Left ventricle myocardium inferior (tissue), 1 donor: Measurements from ENCODE around the gene TEKT3. TPM values are rescaled to one million over a fixed set of nuclear protein-coding genes. Genes with fewer than 3 reads are reported as not detected.

Experiments used
- DNase-seq: peaks from one replicate; pipeline ENCODE4 v3.0.0-alpha.2; 2020
- H3K27ac ChIP-seq: fragments of 200-600 bp; replicated peaks from 2 replicates; pipeline ENCODE4 v1.8.0; 2021
- H3K27me3 ChIP-seq: fragments of 200-600 bp; 2 replicates; pipeline ENCODE4 v1.8.0; 2021; ENCODE audit warnings: low read depth
- H3K36me3 ChIP-seq: fragments of 200-600 bp; 2 replicates; pipeline ENCODE4 v1.8.0; 2021
- H3K4me1 ChIP-seq: fragments of 200-600 bp; 2 replicates; pipeline ENCODE4 v1.8.0; 2021
- H3K4me3 ChIP-seq: fragments of 200-600 bp; 2 replicates; pipeline ENCODE4 v1.8.0; 2021; ENCODE audit warnings: mild to moderate bottlenecking, moderate library complexity
- H3K9me3 ChIP-seq: fragments of 200-600 bp; replicated peaks from 2 replicates; pipeline ENCODE4 v1.8.0; 2021
- intact Hi-C: fragments of 100-400 bp; cut with micrococcal nuclease; formaldehyde crosslinking; loops from one replicate; pipeline ENCODE4 v1.11.0; 2022
- total RNA-seq: library from RNA; stranded (reverse); fragmentation: NEBNext Ultra II Directional; extraction: Animal tissue kit (Norgen Biotek cat#: 25700); gene quantifications from one replicate; pipeline ENCODE4 v1.2.1, GENCODE V29; 2021
- TF ChIP-seq, protein P1 (sequence below): fragments of 200-600 bp; IDR thresholded peaks from 2 replicates; pipeline ENCODE4 v1.8.0; 2021; ENCODE audit warnings: antibody characterized with exemption, mild to moderate bottlenecking, borderline replicate concordance
- donor health status: DM: no; HTN: yes; CAD: no; lungs with severe emphysema.

TEKT3 gene
- total RNA-seq, 1 donor from 2014 or later: 0.49 TPM

GRCh38 chr17:15298176-15298575 is 43.2 kb downstream of the TEKT3 start:
- H3K4me1 ChIP-seq: peaks cover 15% of the 10 kb centered on the region
- no peaks in the 10 kb centered on the region for H3K9me3 ChIP-seq
- no peak overlapping the region for H3K27ac ChIP-seq
- no peak overlapping the region for H3K4me3 ChIP-seq
- H3K27me3 ChIP-seq: no peaks in the 10 kb centered on the region
- TF ChIP-seq, protein P1, sequence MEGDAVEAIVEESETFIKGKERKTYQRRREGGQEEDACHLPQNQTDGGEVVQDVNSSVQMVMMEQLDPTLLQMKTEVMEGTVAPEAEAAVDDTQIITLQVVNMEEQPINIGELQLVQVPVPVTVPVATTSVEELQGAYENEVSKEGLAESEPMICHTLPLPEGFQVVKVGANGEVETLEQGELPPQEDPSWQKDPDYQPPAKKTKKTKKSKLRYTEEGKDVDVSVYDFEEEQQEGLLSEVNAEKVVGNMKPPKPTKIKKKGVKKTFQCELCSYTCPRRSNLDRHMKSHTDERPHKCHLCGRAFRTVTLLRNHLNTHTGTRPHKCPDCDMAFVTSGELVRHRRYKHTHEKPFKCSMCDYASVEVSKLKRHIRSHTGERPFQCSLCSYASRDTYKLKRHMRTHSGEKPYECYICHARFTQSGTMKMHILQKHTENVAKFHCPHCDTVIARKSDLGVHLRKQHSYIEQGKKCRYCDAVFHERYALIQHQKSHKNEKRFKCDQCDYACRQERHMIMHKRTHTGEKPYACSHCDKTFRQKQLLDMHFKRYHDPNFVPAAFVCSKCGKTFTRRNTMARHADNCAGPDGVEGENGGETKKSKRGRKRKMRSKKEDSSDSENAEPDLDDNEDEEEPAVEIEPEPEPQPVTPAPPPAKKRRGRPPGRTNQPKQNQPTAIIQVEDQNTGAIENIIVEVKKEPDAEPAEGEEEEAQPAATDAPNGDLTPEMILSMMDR: no peak
- no peaks in the 10 kb centered on the region for H3K36me3 ChIP-seq
- DNase-seq: no peak
- intact Hi-C loops: no loop called here

GRCh38 chr17:15293558-15293957 is 47.8 kb downstream of the TEKT3 start:
- intact Hi-C loops: no loop called here
- no peak for DNase-seq
- peak overlapping the region; percentile 91 for H3K27ac ChIP-seq
- peaks cover 29% of the 10 kb centered on the region for H3K4me1 ChIP-seq
- H3K4me3 ChIP-seq: no peak overlapping the region
- H3K36me3 ChIP-seq: no peaks in the 10 kb centered on the region
- TF ChIP-seq, protein P1: no peak
- no peaks in the 10 kb centered on the region for H3K27me3 ChIP-seq
- no peaks in the 10 kb centered on the region for H3K9me3 ChIP-seq

- DNase-seq: peak; percentile 22
- Histone ChIP-seq H3K27me3 (no peaks in the 10 kb centered on the region), H3K4me1 (peaks cover 44% of the 10 kb centered on the region), H3K4me3 (peak overlapping the region; percentile 46), H3K27ac (peak overlapping the region; percentile 91), H3K9me3 (no peaks in the 10 kb centered on the region), H3K36me3 (no peaks in the 10 kb centered on the region)
- intact Hi-C loops: no loop called here
- TF ChIP-seq, protein P1: no peak
Measured at GRCh38 chr17:15291674-15292361, 49.6 kb downstream of the TEKT3 start.

DNA sequence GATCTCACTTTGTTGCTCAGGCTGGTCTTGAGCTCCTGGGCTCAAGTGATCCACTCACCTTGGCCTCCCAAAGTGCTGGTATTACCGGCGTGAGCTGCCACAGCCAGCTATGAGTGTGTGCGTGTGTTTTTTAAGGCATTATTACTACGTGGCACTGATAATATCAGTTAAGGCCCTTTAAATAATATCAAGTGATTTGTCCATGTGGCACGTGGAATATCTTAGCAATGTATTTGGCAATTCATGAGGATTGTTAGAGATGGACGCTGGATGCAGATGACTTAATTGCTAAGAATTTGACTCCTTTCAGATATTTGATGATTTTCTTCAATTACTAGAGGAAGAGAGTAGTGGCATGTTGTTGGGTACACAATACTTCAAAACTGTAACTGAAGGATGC is 50.8 kb downstream of the TEKT3 start:
- no peaks in the 10 kb centered on the region for H3K27me3 ChIP-seq
- H3K36me3 ChIP-seq: no peaks in the 10 kb centered on the region
- peak overlapping the region; percentile 91 for H3K27ac ChIP-seq
- no peaks in the 10 kb centered on the region for H3K9me3 ChIP-seq
- TF ChIP-seq, protein P1: no peak
- H3K4me3 ChIP-seq: peak overlapping the region; percentile 46
- H3K4me1 ChIP-seq: peaks cover 45% of the 10 kb centered on the region
- no peak for DNase-seq
- intact Hi-C loops: no loop called here

- no peaks in the 10 kb centered on the region for H3K36me3 ChIP-seq
- no peaks in the 10 kb centered on the region for H3K27me3 ChIP-seq
- H3K4me1 ChIP-seq: peaks cover 55% of the 10 kb centered on the region
- intact Hi-C loops: no loop called here
- no peak for DNase-seq
- no peak overlapping the region for H3K4me3 ChIP-seq
- no peaks in the 10 kb centered on the region for H3K9me3 ChIP-seq
- H3K27ac ChIP-seq: peak overlapping the region; percentile 91
- TF ChIP-seq, protein P1: no peak
Measured at GRCh38 chr17:15289285-15290183, 51.9 kb downstream of the TEKT3 start.
